Stimulated activated CD4-positive, alpha-beta T cell treated with anti-CD3 and anti-CD28 coated beads, Interleukin-4, amount 100 ng/mL, for 4 hours (primary cell): ENCODE data around the gene GRIP2.

Experiments
- DNase-seq, 2 experiments: peaks; one replicate each; pipeline ENCODE4 v3.0.0-alpha.2; 2020

GRIP2 gene

DNA sequence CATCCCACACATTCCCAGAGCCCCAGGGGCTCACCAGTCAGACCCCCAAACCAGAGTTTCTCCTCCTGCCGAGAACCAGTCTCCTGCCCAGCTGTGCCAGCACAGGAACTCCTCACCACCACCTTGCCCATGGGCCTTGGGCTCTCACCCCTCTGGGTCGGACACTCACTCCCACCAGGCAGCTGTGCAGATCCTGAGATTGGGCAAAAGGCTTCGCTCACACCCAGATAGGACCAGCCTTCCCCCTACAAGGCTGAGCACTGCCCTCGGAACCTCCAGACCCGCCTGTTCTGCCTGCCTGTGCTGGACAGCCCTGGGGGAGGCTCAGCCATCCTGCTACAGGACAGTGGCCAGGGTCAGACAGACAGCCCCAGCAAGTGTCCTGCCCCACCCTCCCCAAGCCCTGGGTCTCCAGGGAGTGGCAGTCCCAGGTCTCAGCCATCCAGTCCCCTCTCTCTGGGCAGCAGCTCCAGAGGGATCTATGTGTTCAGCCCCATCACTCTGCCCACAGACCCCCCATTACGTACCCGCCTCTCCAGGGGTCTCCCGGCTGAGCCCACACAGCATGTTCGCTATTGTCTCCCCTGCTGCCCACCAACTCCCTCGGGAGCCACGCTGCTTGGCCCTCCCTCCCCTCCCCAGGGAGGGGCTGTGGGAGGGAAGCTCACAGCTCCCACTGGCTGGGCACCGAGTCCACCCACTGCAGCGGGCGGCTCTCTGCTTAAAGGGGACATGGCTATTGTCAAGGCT lies at the start of gene GRIP2:
Gene GRIP2 (minus strand): TSS at position 601 of the 750 bp plus-strand sequence. CDS start 34 bp downstream, at position 567.
- no peak for DNase-seq

DNA sequence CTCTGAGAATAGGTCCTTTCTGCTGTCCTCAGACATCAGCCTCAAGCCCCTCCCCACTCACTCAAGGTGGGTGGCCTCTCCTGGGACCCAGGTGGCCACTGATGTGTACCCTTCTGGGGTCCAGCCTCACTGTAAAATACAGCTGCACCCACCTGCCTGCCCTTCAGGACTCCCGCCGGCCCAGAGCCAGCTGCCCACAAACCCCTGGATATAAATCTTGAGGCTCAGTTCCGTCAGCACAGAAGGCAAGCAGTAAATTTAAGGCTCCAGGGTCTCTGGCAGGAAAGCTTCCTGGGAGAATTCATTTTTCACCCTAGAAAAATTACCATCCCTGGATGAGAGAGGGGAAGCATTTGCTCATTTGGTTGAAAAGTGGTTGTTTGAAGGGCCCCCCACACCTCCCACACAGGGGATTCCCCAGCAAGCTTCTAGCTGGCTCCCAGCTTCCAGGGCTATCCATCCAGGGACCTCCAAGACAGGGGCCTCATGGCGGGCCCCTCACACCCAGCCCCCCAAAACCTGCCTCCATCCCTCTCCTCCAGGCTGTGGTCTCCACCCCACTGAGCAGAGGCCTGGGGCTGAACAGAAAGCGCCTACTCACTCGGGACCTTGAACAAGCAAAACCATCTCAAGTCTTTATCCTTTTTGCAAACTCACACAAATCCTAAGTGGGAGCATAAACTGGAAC lies 48.4 kb upstream of the GRIP2 start:
- no peak for DNase-seq

- DNase-seq: no peak
These were observed 47.7 kb upstream of the GRIP2 start for GRCh38 chr3:14587740-14588360.

DNA sequence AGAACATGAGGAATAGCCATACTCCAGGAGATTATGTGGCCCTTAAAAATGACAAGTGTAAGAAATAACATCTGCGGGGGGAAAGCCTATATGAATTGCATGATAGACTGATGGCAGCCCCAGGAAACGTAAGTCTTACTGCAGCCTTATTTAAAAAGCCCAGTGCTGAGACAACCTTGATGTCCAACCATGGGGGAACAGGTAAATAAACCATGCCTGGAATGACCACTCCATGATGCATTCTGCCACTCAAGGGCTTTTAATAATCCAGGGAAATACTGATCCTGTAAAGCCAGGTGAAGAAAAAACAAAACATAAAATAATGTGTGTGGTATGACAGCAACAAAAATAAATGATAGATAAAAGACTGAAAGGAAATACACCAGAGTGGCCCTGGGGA lies 46.5 kb upstream of the GRIP2 start:
- no peak for DNase-seq

DNA sequence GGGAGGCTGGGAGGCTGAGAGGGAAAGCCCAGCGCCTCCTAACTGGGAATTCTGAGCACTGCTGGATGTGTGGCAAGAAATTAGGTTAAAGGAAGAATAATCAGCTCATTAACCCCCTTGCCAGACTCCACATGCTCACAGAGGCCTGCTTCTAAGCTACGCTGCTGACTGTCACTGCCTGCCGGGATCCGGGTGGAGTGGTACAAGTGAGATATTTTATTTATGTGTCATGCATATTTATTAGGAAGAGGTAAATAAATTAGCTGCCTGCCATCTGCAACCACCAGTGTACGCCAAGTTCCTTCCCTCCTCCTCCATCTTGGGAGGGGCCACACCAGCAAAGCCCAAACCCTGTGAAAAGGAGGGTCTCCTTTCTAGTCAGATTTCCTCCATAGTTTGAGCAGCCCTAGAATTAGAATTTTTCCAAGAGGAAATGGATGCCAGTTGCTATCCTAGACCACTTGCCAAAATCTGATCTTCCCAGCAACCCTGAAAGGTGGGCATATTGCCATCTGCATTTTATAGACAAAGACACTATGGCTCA lies 43.5 kb upstream of the GRIP2 start:
- no peak for DNase-seq

DNA sequence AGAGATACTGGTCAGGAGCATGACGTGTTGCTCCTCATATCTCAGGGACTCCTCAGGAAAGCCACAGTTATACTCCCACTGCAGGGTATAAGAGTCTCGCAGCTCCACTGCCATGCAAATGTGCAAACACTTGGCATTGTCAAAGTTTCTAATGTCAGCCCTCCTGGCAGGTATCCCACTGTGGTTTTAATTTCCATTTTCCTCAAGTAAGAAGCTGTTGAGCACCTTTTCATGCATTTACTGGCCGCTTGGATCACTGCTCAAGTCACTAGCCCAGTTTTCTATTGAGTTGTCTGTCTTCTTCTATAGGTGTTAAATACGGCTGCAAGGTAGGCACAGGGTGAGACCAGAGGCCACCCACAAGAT lies 41.9 kb upstream of the GRIP2 start:
- no peak for DNase-seq

DNA sequence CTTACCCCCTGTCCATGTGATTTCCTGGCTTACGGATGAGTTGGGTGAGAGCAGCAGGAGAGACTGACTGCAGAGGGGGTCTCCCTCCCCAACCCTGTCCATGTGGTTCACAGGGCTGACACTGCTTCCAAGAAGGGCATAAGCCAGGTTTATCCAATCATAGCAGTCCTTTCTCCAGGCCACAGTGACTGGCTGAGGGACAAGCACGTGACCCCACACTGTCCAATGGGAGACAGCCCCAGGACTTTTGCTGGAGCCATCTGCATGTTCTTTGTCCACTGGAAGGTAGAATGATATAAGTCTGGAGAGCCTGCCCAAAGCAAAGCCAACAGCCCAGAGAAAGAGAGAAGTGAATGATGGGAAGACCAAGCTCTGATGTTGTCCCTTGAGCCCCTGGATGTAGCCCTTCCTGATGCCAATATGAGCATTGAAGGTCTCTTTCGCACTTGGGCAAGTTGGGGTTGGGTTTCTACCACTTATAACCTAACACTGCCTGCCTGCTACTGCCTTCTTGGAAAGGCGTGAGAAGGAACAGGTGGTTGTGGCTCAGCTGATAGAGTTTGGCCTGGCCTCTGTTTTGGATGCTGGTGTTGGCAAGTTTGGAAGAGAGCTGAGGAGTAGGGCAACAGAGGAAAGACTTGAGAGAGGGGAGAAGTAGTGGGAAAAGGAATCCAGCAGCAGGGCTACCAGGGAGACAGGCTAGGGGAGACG lies 41.3 kb upstream of the GRIP2 start:
- DNase-seq: no peak

DNA sequence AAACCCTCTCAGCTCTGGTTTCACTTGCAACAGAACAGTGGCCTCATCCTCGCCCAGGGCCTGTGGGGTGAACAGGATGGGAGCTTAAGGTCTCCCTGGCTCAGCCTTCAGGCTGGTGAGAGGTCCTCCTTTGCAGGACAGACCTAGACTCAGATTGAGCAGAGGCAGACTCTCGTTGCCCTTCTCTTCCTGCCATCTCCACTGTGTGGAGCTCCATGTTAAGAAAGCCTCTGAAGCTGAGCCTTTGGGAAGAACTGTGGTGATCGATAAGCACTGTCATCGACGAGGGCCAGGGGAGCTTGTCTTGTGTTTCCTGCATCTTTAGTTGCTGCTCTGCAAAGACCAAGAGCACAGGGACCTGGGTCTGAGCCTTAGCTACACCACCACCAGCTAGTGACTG lies 37.8 kb upstream of the GRIP2 start:
- no peak for DNase-seq

DNA sequence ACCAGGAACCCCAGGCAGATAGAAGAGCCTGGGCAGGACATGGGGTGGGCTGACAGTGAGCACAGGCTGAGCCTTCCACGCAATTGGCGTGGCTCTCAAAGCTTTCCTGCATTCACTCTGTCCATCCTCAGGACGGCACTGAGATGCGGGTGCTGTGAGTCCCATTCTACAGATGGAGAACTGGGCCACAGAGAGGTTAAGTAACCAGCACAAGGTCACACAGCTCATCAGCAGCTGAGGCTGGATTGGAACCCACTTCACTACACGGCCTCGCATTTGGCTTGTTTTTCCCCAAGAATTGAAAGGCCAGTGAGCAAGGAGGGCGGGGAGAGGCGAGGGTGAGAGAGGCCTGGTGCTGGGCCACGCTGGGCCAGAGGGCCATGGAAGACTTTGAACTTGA lies 36.0 kb upstream of the GRIP2 start:
- no peak for DNase-seq

DNA sequence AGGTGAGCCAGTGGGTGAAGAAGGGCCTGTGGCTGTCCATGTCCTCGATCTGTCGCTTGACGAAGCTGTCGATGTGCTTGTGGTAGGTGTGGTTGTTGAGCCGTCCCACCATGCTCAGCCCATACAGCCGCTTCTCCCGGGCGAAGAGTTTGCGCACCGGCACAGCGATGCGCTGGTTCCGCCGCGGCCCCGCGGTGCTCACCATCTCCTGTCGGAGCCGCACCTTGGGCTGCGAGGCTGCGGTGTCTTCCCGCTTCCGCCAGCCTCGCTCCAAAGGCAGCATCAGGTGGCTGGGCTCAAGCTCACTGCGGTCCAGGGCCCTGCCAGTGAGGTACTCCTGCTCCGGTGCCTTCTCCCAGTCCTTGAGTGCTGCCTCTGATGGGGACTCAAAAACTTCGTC lies 34.0 kb upstream of the GRIP2 start:
- DNase-seq: no peak

GRCh38 chr3:14573706-14574105 lies 33.6 kb upstream of the GRIP2 start:
- DNase-seq: no peak

DNA sequence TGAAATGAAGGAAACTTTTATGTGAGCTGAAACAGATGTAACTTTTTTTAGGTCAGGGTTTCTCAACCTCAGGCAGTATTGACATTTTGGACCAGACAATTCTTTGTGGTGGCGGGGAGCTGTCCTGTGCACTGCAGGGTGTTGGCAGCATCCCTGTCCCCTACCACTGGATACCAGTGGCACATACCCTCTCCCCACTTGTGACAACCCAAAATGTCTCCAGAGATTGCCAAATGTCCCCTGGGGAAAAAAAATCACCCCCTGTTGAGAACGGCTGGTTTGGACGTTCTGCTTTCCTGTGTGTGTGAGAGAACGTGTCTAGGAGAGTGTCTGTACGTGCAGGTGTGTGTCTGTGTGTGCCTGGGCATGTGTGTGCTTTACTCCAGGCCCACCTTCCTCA lies 30.7 kb upstream of the GRIP2 start:
- no peak for DNase-seq

DNA sequence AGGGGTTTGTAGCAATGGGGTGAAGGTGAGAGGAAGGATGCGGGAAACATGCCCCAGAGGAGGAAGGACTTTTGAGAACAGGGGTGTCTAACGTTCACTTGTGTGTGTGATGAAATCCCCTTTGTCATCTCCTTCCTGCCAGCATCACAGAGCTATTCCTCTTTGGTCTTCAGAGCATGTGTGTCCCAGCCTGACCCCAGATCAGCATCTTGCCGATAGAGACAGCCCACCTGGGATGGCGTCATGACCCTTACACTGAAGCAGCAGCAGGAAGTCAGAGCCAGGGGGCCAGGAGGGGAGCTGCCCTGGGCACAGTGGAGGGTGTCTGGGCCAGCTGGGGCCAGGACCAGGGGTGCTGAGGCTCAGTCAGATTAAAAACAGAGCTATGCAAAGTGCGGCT lies 29.9 kb upstream of the GRIP2 start:
- no peak for DNase-seq

GRCh38 chr3:14569474-14570000 lies 29.4 kb upstream of the GRIP2 start:
- DNase-seq: no peak

DNA sequence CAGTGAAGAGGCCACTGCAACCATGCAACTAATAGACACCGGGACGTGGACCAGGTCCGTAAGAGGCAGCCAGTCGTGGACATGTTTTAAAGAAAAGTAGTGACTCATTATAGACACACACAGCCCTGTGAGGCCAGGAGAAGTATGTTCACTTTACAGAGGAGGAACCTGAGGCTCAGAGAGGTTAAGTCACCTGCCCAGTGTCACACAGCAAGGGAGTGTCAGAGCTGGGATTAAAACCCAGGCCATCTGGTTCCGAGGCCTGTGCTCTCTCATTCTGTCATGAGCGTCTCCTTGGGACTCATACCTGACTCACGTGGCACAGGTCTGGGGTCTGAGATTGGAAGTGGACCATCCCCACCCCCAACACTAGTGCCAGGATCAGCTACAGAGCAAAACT lies 28.1 kb upstream of the GRIP2 start:
- DNase-seq: no peak

GRCh38 chr3:14566812-14567211 lies 26.7 kb upstream of the GRIP2 start:
- no peak for DNase-seq

DNA sequence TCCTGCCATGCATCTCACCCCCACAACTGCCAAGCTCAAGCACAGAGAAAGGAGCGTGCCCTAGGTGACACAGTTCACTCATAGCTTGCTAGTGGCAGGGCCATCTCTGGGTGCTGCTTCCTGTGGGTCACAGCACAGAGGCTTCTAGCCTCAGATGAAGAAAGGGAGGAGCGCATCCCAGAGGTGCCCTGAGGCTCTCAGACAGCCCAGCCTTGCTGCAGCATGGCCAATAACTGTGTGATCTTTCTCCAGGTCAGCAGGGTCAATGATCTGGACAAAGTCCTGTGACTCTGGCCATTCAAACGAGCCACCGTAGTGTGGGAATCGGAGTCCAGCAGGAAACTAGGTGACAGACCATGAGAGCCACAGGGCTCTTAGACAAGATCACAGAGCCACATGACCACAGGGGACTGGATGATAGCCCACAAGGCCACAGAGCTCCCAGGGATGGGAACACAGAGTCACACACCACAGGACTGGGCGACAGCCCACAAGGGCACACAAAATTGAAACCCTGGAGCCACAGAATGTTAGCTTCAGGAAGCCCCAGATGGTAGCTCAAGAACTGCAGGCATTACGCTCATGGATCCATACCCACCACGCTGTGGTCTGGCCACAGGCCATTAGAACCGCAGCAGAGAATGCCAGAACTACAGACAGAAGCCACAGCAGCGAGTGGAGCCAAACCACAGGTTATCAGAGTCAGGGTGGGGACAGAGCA lies 25.9 kb upstream of the GRIP2 start:
- no peak for DNase-seq

DNA sequence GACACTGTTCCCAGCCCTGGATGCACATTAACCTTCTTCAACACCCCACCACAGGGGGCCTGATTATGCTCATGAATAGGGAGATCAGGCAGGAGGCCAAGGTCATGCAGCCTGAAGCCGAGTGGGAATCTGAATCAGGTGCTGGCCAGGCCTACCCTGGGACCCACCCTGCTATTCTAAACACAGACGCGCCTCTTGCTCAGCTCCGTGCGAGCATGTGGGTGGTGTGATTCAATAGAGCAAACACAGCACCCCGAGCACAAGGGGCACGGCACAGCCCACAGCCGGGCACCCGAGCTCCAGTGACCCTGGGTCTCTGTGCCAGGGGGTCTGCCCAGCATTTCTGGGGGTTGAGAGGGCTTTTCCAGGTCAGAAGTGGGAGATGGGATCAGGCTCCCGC lies 24.6 kb upstream of the GRIP2 start:
- DNase-seq: no peak

- no peak for DNase-seq
These were observed 23.9 kb upstream of the GRIP2 start for GRCh38 chr3:14563946-14564539.

- no peak for DNase-seq
These were observed 22.2 kb upstream of the GRIP2 start for GRCh38 chr3:14562121-14562890.
